Prostate gland (tissue), 2 donors: Measurements from ENCODE around the gene DMAC2L. TPM values are rescaled to one million over a fixed set of nuclear protein-coding genes. Genes with fewer than 3 reads are reported as not detected.
"Not testable (repeated sequence)": the region's sequence is repeated elsewhere in the genome, so short reads cannot be mapped to it uniquely, and the experiment has no call there.

Source experiments
- DNase-seq: peaks from one replicate; pipeline ENCODE4 v3.0.0-alpha.2; 2019; ENCODE audit warnings: low spot score
- H3K27ac ChIP-seq, 2 donors: fragments of 200-600 bp; sonication (generic); 2 replicates each; pipeline ENCODE4 v1.5.1; 2017 to 2019
- H3K27me3 ChIP-seq: fragments of 200-600 bp; sonication (generic); replicated peaks from 2 replicates; pipeline ENCODE4 v1.5.1; 2019; ENCODE audit not compliant: insufficient read depth
- H3K36me3 ChIP-seq, 2 donors: fragments of 200-600 bp; sonication (generic); 1 replicate in 1 of 2; 2 replicates in 1 of 2; pipeline versions ENCODE4 v1.5.1 to v1.8.1; 2017 to 2019
- H3K4me1 ChIP-seq: fragments of 200-600 bp; sonication (generic); replicated peaks from 2 replicates; pipeline ENCODE4 v1.5.1; 2019
- H3K4me3 ChIP-seq, 2 donors: fragments of 200-600 bp; sonication (generic); 2 replicates each; pipeline ENCODE4 v1.5.1; 2017 to 2019
- H3K9me3 ChIP-seq: fragments of 200-600 bp; sonication (generic); 2 replicates; pipeline ENCODE4 v1.5.1; 2017
- CTCF ChIP-seq, 4 experiments: fragments of 200-600 bp in 2 of 4; fragments of 450-650 bp in 2 of 4; sonication (generic) in 2 of 4; IDR thresholded peaks; 1 replicate in 3 of 4; 2 replicates in 1 of 4; pipeline ENCODE4 v1.5.1; 2016 to 2019; ENCODE audit warnings: antibody characterized with exemption in 4 of 4, mild to moderate bottlenecking in 2 of 4, moderate library complexity in 2 of 4
- POLR2A ChIP-seq: fragments of 450-650 bp; IDR thresholded peaks from one replicate; pipeline ENCODE4 v1.6.1; 2016; ENCODE audit warnings: antibody characterized with exemption, mild to moderate bottlenecking
- POLR2AphosphoS5 ChIP-seq: sonication (generic); formaldehyde crosslinking; IDR thresholded peaks from one replicate; pipeline ENCODE4 v1.6.1; 2017; ENCODE audit warnings: antibody characterized with exemption
- WGBS: methylation state at CpG from one replicate; pipeline ENCODE4 v1.1.5; 2018; 5-methylcytosine and 5-hydroxymethylcytosine counted together
- intact Hi-C: fragments of 100-400 bp; cut with DNase I; formaldehyde crosslinking; loops from one replicate; pipeline ENCODE4 v1.14.2; 2022
- total RNA-seq, 2 donors: library from RNA; depleted of rRNA; stranded (reverse); fragments of >200 nt; gene quantifications; one replicate each; pipeline ENCODE4 v1.1.0, GENCODE V29; 2016

Gene DMAC2L
- total RNA-seq, 2 donors from 2014 or later, result 6.9 to 24.5 TPM

GRCh38 chr14:50364792-50365191 lies 52.7 kb downstream of the DMAC2L start:
- no peak overlapping the region for H3K27ac ChIP-seq
- intact Hi-C loops, result no loop called here
- H3K27me3 ChIP-seq, result no peaks in the 10 kb centered on the region
- no peaks in the 10 kb centered on the region for H3K9me3 ChIP-seq
- H3K4me3 ChIP-seq, result no peak overlapping the region
- H3K4me1 ChIP-seq, result no peaks in the 10 kb centered on the region
- TF ChIP-seq POLR2A, result no peak
- TF ChIP-seq POLR2AphosphoS5, result no peak
- no peak for TF ChIP-seq CTCF (IDR thresholded peaks at IDR 0.05)
- DNase-seq, result no peak
- WGBS, result 61% methylated on average over 1 of the region's 1 CpG
- no peaks in the 10 kb centered on the region for H3K36me3 ChIP-seq

- H3K4me3 ChIP-seq, H3K27ac ChIP-seq, H3K36me3 ChIP-seq, H3K9me3 ChIP-seq, H3K27me3 ChIP-seq, intact Hi-C loops, H3K4me1 ChIP-seq, DNase-seq: not testable (repeated sequence)
- whole genome bisulfite sequencing, result 84% methylated on average over 7 of the region's 7 CpGs
Observed at GRCh38 chr14:50365572-50365971, 53.4 kb downstream of the DMAC2L start.

DNA sequence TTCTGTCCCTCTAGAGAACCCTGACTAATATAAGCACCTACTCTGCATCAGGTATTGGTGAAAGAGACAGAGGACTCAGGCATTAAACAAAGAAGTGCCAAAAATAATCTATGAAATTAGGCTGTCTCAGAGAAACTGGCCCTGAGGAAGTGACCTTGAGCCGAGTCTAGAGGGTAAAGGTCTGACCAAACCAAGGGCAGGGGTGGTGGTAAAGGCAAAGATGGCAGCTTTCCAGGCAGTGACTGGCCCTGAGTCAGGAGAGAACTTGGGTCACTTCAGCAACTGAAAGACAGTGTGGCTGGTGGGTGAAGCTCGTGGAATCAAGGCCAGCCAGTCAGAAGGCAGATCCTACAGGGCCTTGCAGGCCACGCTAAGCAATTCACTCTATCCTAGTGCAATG lies 54.0 kb downstream of the DMAC2L start:
- no peak for TF ChIP-seq POLR2AphosphoS5
- TF ChIP-seq CTCF (IDR thresholded peaks at IDR 0.05), result no peak
- no peak for TF ChIP-seq POLR2A
- intact Hi-C loops, result no loop called here
- Histone ChIP-seq H3K9me3 (no peaks in the 10 kb centered on the region), H3K27ac (no peak overlapping the region), H3K27me3 (no peaks in the 10 kb centered on the region), H3K4me1 (no peaks in the 10 kb centered on the region), H3K36me3 (no peaks in the 10 kb centered on the region), H3K4me3 (no peak overlapping the region)
- 93% methylated on average over 3 of the region's 3 CpGs for WGBS
- DNase-seq, result no peak

DNA sequence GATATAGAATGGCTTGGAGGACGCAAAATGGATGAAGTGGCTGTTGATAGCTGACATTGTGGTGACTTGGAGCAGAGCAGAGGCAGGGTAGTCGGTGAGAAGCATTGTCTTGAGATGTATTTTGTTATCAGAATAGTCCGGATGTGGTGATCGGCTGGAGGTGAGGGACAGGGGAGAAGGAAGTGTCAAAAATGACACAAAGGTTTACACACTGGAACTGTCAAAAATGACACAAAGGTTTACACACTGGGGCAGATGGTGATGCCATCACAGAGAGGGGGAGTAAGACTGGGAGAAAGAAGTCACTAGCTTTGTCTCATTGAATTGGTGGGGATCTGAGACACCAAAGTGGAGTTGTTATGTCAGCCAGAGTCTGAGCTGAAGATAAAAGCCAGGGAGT lies 54.5 kb downstream of the DMAC2L start:
- intact Hi-C loops, result no loop called here
- H3K4me3 ChIP-seq, result no peak overlapping the region
- H3K27me3 ChIP-seq, result no peaks in the 10 kb centered on the region
- no peaks in the 10 kb centered on the region for H3K36me3 ChIP-seq
- no peaks in the 10 kb centered on the region for H3K4me1 ChIP-seq
- DNase-seq, result no peak
- no peak overlapping the region for H3K27ac ChIP-seq
- TF ChIP-seq POLR2AphosphoS5 (no peak), POLR2A (no peak), CTCF (IDR thresholded peaks at IDR 0.05) (no peak)
- WGBS, result 93% methylated on average over 4 of the region's 4 CpGs
- no peaks in the 10 kb centered on the region for H3K9me3 ChIP-seq

- DNase-seq, result no peak
Observed at GRCh38 chr14:50371546-50371945, 59.4 kb downstream of the DMAC2L start.

More at GRCh38 chr14:50371546-50371945, 59.4 kb downstream of the DMAC2L start:
- intact Hi-C loops, result no loop called here
- Histone ChIP-seq H3K27me3 (no peaks in the 10 kb centered on the region), H3K4me3 (no peak overlapping the region), H3K9me3 (no peaks in the 10 kb centered on the region), H3K27ac (no peak overlapping the region), H3K4me1 (no peaks in the 10 kb centered on the region), H3K36me3 (no peaks in the 10 kb centered on the region)
- no peak for TF ChIP-seq CTCF (IDR thresholded peaks at IDR 0.05)
- TF ChIP-seq POLR2AphosphoS5, result no peak
- no peak for TF ChIP-seq POLR2A
- WGBS, result 89% methylated on average over 4 of the region's 4 CpGs
